Stimulated activated naive CD4-positive, alpha-beta T cell (primary cell): ENCODE measurements around the gene RRP15.

Source experiments
- DNase-seq, 6 experiments: peaks; one replicate each; lab custom pipeline; 2025; lab: John Stamatoyannopoulos, UW

RRP15 gene

GRCh38 chr1:218341325-218341724, 56.2 kb downstream of the RRP15 start:
- no peak for DNase-seq

DNA sequence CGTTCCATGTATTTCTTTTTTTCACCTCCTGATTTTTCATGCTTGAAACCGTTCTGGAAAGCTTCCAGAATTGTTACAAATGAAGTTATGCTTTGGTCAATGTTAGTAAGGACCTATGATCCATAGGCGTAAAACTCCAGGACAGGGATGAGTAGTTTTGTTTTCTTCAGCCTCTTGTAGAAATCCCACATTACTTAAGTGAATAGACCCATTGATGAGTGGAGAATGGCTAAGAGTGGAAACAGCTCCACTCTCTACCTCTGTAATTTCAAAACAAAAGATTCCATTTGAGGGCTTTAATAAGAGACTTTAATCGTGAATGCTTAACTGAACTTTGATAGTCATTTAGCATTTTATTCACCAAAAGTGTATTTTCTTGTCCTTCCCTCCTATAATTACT, 57.0 kb downstream of the RRP15 start:
- DNase-seq, result no peak

DNA sequence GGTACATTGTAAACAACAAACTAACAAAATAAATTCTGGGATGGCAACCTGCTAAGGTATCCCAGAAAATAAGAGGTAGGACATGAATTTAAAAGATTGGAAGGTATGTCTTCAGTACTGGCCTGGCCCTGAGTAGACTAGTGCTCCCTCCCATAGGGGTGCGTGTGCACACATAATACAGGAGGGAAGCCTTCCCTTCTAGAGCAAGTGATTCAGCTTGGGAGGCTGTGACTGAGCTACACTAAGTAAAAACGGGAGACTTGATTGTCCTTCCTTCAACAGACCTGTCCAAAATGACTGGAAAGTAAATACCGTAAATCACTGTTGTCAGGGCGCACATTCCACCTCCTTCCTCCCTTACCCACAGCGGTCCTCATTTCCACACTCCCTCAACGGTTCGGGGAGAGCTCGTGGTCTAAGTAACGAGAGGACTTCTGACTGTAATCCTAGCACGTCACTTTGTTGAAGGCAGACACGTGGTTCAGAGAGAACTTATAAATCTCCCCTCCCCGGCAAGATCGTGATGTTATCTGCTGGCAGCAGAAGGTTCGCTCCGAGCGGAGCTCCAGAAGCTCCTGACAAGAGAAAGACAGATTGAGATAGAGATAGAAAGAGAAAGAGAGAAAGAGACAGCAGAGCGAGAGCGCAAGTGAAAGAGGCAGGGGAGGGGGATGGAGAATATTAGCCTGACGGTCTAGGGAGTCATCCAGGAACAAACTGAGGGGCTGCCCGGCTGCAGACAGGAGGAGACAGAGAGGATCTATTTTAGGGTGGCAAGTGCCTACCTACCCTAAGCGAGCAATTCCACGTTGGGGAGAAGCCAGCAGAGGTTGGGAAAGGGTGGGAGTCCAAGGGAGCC, 60.0 kb downstream of the RRP15 start, which contains the start of gene TGFB2:
TSS of gene TGFB2 (plus strand) at position 523 of the 859 bp plus-strand sequence. CDS start 1,366 bp downstream, outside the sequence.
- DNase-seq, result peak in 3 of 6 experiments; percentile 3 to 6 (median 4)

GRCh38 chr1:218345673-218346390, 60.7 kb downstream of the RRP15 start:
- peak in 3 of 6 experiments; percentile 16 to 33 (median 32) for DNase-seq

- DNase-seq, result peak in 1 of 6 experiments; percentile 8
Observed at GRCh38 chr1:218346391-218347204, 61.5 kb downstream of the RRP15 start.

DNA sequence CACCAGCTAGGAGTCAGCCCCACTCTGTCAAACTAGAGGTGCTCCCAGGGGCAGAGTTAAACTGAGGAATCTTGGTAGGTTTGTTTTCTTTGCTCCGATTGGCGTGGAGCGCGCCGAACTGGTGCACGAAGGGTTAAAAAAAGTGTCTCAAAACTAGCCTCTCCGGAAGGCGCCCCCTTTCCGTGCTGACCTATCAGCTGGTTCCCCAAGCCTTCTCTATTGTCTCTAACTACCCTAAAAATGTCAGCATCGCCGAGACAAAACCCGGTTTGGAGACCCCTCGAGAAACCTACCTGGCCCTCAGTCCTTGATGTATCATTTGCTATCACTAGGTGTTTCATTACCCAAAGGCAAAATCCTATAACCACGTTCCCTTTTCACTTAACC, 62.2 kb downstream of the RRP15 start:
- DNase-seq, result no peak

DNA sequence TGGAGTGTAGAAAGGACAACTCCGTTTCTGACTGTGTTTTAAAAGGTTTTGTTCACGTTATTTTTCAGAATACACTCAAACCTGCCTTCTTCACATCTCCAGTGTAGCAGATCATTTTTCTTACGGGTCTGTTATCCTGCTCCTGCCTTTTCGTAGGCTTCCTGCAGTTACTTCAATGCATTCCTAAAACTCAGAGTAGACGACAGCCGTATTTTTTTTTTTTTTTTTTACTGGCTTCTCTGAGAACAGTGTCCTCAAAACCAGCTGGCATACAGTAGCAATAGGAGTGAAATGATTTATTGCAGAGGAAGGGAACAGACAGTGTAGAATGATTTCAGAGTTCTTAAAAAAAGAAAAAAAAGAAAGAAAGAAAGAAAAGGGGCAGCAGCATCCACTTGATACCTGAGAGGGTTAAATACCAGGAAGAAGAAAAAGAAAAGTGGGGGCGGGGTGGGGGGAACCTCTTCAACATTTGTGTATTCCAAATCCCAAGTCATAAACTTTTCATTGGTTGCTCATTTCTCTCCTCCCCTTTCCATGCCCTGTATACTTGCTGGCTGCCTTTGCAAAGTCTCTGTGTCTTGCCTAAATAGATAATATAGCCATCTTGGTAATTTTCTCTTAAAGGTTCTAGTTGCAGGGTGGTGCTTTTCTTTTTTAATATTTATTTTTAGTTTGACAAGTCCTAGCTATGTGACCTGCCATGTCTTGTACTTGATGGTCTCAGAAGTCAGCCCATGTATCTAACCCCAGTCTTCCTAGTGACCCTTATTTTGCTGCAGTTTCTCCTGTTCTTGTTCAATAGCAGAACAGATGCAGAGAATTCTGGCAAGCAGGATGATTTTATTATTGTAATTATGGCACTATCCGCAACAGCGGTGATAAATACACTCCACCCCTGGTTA, 62.9 kb downstream of the RRP15 start:
- DNase-seq, result no peak

DNA sequence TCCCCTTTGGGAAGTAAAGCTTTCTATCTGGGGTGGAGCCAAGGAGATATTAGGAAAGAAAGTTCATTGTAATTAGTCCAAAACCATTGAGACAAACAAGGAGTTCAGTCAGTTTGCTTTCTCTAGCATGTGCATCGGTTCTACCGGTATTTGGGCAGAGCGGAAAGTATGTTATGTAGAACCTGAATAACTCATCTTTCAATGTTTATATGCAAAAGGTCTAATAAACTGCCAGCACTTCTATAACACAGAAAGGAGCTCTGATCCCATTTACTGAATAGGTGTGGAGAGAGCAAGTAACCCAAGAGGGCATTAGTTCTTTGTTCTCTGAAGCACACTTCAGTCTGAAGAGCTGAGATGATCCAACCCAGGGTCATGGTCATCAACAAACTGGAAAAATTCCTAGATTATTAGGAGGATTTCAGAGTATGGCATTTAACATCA, 63.6 kb downstream of the RRP15 start:
- DNase-seq, result no peak

GRCh38 chr1:218349348-218350034, 64.4 kb downstream of the RRP15 start:
- no peak for DNase-seq

DNA sequence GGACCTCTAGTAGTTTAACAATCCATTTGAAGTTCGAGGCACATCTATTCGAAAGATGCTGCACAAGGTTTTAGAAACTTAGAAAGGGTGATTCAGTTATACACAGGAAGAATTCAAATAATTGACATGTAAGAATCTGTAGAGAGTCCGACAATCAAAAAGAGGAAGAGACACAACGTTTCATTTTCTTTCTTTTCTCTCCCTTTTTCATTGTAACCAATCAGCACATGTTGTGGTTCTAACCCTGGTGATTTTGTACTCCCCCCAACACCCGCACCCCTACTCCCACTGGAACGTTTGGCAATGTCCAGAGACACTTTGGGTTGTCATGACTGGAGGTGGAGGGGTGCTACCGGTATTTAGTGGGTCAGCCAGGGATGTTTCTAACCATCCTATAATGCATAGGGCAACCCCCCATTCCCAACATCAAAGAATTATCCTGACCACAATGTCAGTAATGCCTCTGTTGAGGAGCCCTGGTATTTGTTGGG, 65.0 kb downstream of the RRP15 start:
- DNase-seq, result no peak

- no peak for DNase-seq
Observed at GRCh38 chr1:218350801-218351266, 65.7 kb downstream of the RRP15 start.

DNA sequence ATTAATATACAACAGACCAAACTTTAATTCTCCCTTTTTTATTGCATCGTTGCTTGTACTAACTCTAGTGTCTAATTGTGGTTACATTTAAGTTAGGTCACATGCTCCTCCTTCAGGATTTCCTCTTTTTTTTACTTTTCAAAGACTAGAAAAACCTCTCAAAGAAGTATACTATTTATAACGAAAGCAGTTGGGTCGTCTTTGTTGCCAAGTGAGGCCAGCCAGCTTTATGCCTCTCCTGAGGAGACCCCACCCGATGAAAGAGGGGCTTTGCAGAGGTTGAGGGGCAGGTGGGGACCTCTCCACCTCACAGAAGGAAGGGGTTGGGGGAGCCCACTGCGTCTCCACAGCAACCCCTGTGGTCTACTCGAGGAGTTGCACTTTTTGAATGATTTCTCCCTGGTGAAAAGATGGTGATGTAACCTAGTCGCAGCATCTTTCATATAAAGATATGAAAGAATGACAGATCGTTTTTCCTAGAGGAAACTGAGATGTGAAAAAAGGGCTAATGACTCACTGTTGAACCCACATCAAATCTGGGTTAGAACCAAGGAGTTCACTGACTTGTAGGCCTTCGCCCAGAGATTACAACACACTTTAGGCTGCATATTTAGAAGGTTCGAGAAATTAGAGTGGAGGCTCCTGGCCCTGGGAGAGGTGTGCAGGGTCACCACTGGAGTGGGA, 66.4 kb downstream of the RRP15 start:
- DNase-seq, result peak in 2 of 6 experiments; percentile 35 to 39

GRCh38 chr1:218352075-218352438, 67.0 kb downstream of the RRP15 start:
- no peak for DNase-seq

DNA sequence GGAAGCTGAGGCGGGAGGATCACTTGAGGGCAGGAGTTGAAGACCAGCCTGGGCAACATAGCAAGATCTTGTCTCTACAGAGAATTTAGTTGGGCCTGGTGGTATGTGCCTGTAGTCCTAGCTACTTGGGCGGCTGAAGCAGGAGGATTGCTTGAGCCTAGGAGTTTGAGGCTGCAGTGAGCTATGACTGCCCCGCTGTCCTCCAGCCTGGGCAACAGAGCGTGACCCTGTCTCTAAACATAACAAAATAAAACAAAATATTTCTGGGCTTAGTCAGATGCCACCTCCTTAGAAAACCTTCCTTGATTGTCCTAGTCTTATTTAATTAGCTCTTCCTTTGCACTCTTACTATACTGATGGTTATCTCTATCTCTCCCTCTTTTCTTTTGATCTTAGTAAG, 68.6 kb downstream of the RRP15 start:
- no peak for DNase-seq

- DNase-seq, result no peak
Observed at GRCh38 chr1:218355278-218355677, 70.2 kb downstream of the RRP15 start.

DNA sequence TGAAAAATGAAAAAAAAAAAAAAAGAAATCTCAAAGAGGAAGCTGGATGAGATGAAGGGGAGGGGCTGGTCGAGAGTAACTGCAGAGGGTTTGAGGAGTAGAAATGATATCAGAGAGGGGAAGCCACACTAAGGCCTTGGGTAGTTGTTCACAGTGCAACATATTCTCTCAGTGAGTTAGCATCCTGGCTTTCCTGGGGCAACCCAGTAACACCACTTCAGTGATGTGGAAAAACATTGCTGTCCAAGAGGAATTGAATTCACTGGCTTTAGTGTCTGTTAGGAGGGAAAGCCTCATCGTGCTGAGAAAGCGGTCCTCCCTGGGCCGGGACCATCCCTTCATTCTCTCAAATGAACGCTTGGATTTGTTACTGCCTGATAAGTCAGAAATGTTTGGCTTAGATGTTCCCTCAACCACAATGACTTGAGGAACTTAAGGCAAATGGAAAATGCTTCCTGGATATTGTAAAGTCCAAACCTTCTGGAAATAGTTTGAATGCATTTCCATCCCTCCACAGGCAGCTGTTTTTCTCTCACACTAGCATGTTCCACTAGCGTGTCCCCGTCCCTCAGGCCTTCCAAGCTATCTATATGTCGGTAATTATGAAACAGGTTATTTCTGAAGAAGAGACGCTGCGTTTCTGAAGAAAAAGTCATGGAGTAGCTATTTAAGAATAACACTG, 72.3 kb downstream of the RRP15 start:
- DNase-seq, result no peak

DNA sequence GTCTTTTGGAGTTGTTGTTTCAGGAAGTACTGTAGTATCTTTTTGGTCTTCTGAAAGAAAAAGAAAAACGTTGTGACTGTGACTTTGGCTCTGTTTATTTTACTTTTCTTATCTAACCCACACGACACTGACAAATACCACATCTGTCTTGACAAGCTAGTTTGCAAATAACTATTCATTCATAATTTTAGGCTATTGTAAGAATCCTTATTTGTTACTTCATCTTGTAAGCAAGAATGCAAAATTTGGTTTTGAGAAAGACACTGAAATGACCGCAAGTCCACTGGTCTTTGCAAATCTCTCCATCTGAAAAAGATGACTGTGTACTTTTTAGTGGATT, 72.8 kb downstream of the RRP15 start:
- DNase-seq, result no peak

- DNase-seq, result no peak
Observed at GRCh38 chr1:218361298-218362065, 76.4 kb downstream of the RRP15 start.
